ENCODE results near the gene DNAH1.

DNAH1 gene

GRCh38 chr3:52438579-52439425 is 122.7 kb downstream of the DNAH1 start:
- peaks cover 8% of the 10 kb centered on the region for H3K27me3 Mint-ChIP-seq
- no peaks in the 10 kb centered on the region for H3K4me1 Mint-ChIP-seq
- H3K36me3 Mint-ChIP-seq: no peaks in the 10 kb centered on the region
- no peak overlapping the region for H3K27ac Mint-ChIP-seq
- no peak for ATAC-seq
- H3K4me3 Mint-ChIP-seq: no peak overlapping the region
- H3K9me3 Mint-ChIP-seq: no peaks in the 10 kb centered on the region

- no peaks in the 10 kb centered on the region for H3K4me1 Mint-ChIP-seq
- no peaks in the 10 kb centered on the region for H3K36me3 Mint-ChIP-seq
- H3K9me3 Mint-ChIP-seq: no peaks in the 10 kb centered on the region
- H3K4me3 Mint-ChIP-seq: no peak overlapping the region
- no peak for ATAC-seq
- H3K27ac Mint-ChIP-seq: no peak overlapping the region
- H3K27me3 Mint-ChIP-seq: peaks cover 8% of the 10 kb centered on the region
These were observed 123.5 kb downstream of the DNAH1 start for GRCh38 chr3:52439426-52440248.

- peaks cover 4% of the 10 kb centered on the region for H3K4me1 Mint-ChIP-seq
- no peak for ATAC-seq
- no peaks in the 10 kb centered on the region for H3K36me3 Mint-ChIP-seq
- H3K27me3 Mint-ChIP-seq: peaks cover 8% of the 10 kb centered on the region
- no peaks in the 10 kb centered on the region for H3K9me3 Mint-ChIP-seq
- no peak overlapping the region for H3K4me3 Mint-ChIP-seq
- no peak overlapping the region for H3K27ac Mint-ChIP-seq
These were observed 124.1 kb downstream of the DNAH1 start for GRCh38 chr3:52440249-52440551.

GRCh38 chr3:52440671-52441070 is 124.6 kb downstream of the DNAH1 start:
- H3K36me3 Mint-ChIP-seq: no peaks in the 10 kb centered on the region
- H3K27ac Mint-ChIP-seq: no peak overlapping the region
- H3K9me3 Mint-ChIP-seq: no peaks in the 10 kb centered on the region
- no peak for ATAC-seq
- H3K27me3 Mint-ChIP-seq: peaks cover 7% of the 10 kb centered on the region
- H3K4me1 Mint-ChIP-seq: peaks cover 9% of the 10 kb centered on the region
- H3K4me3 Mint-ChIP-seq: no peak overlapping the region

GRCh38 chr3:52441091-52441771 is 125.1 kb downstream of the DNAH1 start:
- ATAC-seq: no peak
- no peaks in the 10 kb centered on the region for H3K9me3 Mint-ChIP-seq
- H3K4me3 Mint-ChIP-seq: no peak overlapping the region
- no peak overlapping the region for H3K27ac Mint-ChIP-seq
- H3K36me3 Mint-ChIP-seq: no peaks in the 10 kb centered on the region
- peaks cover 1% of the 10 kb centered on the region for H3K27me3 Mint-ChIP-seq
- peaks cover 11% of the 10 kb centered on the region for H3K4me1 Mint-ChIP-seq

- no peaks in the 10 kb centered on the region for H3K27me3 Mint-ChIP-seq
- H3K4me1 Mint-ChIP-seq: peaks cover 14% of the 10 kb centered on the region
- H3K4me3 Mint-ChIP-seq: no peak overlapping the region
- H3K27ac Mint-ChIP-seq: no peak overlapping the region
- H3K36me3 Mint-ChIP-seq: no peaks in the 10 kb centered on the region
- no peaks in the 10 kb centered on the region for H3K9me3 Mint-ChIP-seq
- ATAC-seq: no peak
These were observed 125.7 kb downstream of the DNAH1 start for GRCh38 chr3:52441772-52442332.

GRCh38 chr3:52442409-52443267 is 126.5 kb downstream of the DNAH1 start:
- Mint-ChIP-seq H3K4me1 (peaks cover 19% of the 10 kb centered on the region), H3K27ac (no peak overlapping the region), H3K36me3 (no peaks in the 10 kb centered on the region), H3K4me3 (no peak overlapping the region), H3K27me3 (no peaks in the 10 kb centered on the region), H3K9me3 (no peaks in the 10 kb centered on the region)
- no peak for ATAC-seq

- ATAC-seq: no peak
- Mint-ChIP-seq H3K4me1 (peaks cover 19% of the 10 kb centered on the region), H3K9me3 (no peaks in the 10 kb centered on the region), H3K27me3 (no peaks in the 10 kb centered on the region), H3K4me3 (no peak overlapping the region), H3K27ac (no peak overlapping the region), H3K36me3 (no peaks in the 10 kb centered on the region)
These were observed 127.1 kb downstream of the DNAH1 start for GRCh38 chr3:52443268-52443610.

GRCh38 chr3:52443791-52444687 is 127.9 kb downstream of the DNAH1 start:
- no peaks in the 10 kb centered on the region for H3K36me3 Mint-ChIP-seq
- no peaks in the 10 kb centered on the region for H3K27me3 Mint-ChIP-seq
- no peaks in the 10 kb centered on the region for H3K9me3 Mint-ChIP-seq
- no peak overlapping the region for H3K4me3 Mint-ChIP-seq
- H3K4me1 Mint-ChIP-seq: peaks cover 19% of the 10 kb centered on the region
- ATAC-seq: no peak
- H3K27ac Mint-ChIP-seq: no peak overlapping the region

GRCh38 chr3:52444860-52445793 is 129.0 kb downstream of the DNAH1 start, which contains the start of gene SEMA3G:
Gene SEMA3G (minus strand): TSS chr3:52445103. CDS start chr3:52445027, 76 bp downstream.
- peak; percentile 90 for ATAC-seq
- Mint-ChIP-seq H3K4me1 (peaks cover 19% of the 10 kb centered on the region), H3K4me3 (no peak within 1 kb of the TSS), H3K9me3 (no peaks in the 10 kb centered on the region), H3K27me3 (no peaks in the 10 kb centered on the region), H3K36me3 (no peaks in the 10 kb centered on the region), H3K27ac (peak within 1 kb of the TSS; percentile 74)

GRCh38 chr3:52446042-52446441 is 129.9 kb downstream of the DNAH1 start:
- H3K27ac Mint-ChIP-seq: peak overlapping the region; percentile 74
- H3K36me3 Mint-ChIP-seq: no peaks in the 10 kb centered on the region
- H3K9me3 Mint-ChIP-seq: no peaks in the 10 kb centered on the region
- ATAC-seq: no peak
- no peaks in the 10 kb centered on the region for H3K27me3 Mint-ChIP-seq
- no peak overlapping the region for H3K4me3 Mint-ChIP-seq
- H3K4me1 Mint-ChIP-seq: peaks cover 19% of the 10 kb centered on the region

GRCh38 chr3:52446631-52447511 is 130.8 kb downstream of the DNAH1 start:
- H3K9me3 Mint-ChIP-seq: no peaks in the 10 kb centered on the region
- H3K27ac Mint-ChIP-seq: no peak overlapping the region
- H3K4me3 Mint-ChIP-seq: no peak overlapping the region
- peaks cover 19% of the 10 kb centered on the region for H3K4me1 Mint-ChIP-seq
- H3K27me3 Mint-ChIP-seq: no peaks in the 10 kb centered on the region
- ATAC-seq: peak; percentile 59
- H3K36me3 Mint-ChIP-seq: no peaks in the 10 kb centered on the region
